AG04450 (cell line): ENCODE results near the gene TNFAIP2. TPM values are rescaled to one million over a fixed set of nuclear protein-coding genes. Genes with fewer than 3 reads are reported as not detected.

ENCODE experiments used
- CTCF ChIA-PET: fragments of 300-600, 350-600 bp; formaldehyde crosslinking; extraction: SDS; loops from one replicate; lab custom pipeline; 2022; ENCODE audit warnings: antibody characterized with exemption, inconsistent platforms; lab: Charles Lee
- POLR2A ChIA-PET: fragments of 350-600 bp; formaldehyde crosslinking; extraction: SDS; loops from one replicate; lab custom pipeline; 2021; ENCODE audit warnings: antibody characterized with exemption, inconsistent platforms; lab: Yijun Ruan, JAX
- DNase-seq: peaks from one replicate; pipeline ENCODE4 v3.0.0-alpha.2; 2011; ENCODE audit warnings: low read depth, low spot score
- H3K27ac ChIP-seq: one replicate; pipeline ENCODE4 v1.5.1; 2012; ENCODE audit warnings: low read depth, low read length, control low read depth
- H3K27me3 ChIP-seq: one replicate; pipeline ENCODE4 v1.6.0; 2012; ENCODE audit warnings: low read length; ENCODE audit not compliant: control insufficient read depth, insufficient read depth
- H3K4me3 ChIP-seq: 2 replicates; pipeline ENCODE4 v1.5.1; 2011; ENCODE audit warnings: mild to moderate bottlenecking, low read depth, low read length, control low read depth
- H3K9me3 ChIP-seq: 2 replicates; pipeline ENCODE4 v1.5.1; 2012; ENCODE audit warnings: low read length; ENCODE audit not compliant: control insufficient read depth, insufficient read depth
- CTCF ChIP-seq: IDR thresholded peaks from 2 replicates; pipeline ENCODE4 v1.5.1; 2011; ENCODE audit warnings: low read depth, low read length, control low read depth, inconsistent platforms
- polyA plus RNA-seq: library from polyadenylated mRNA; depleted of rRNA; stranded (reverse); fragments of >200 nt; gene quantifications from 2 replicates; pipeline ENCODE4 v1.2.3, GENCODE V29; 2011

Gene TNFAIP2
- polyA plus RNA-seq, 1 experiment: 15.3 TPM

DNA sequence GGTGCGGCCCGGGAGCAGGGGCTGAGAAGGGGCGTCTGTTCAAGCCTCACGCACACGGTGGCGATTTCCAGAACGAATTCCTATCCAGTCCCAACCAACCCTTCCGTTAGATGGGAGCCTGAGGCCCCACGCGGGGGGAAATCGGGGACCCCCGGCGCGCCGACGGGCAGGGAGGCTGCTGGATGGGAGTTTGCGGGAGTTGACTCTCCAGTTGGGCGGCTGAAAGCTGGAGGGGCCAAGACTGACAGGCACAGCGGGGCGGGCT lies 18.9 kb upstream of the TNFAIP2 start:
- TF ChIP-seq CTCF: no peak
- POLR2A ChIA-PET: interaction anchor here (0.6 to 1.0 kb wide), 2 partner anchors 84 to 230 kb away, joined by 3 to 5 read pairs; partner anchors contain the start of gene EIF5
- H3K27ac ChIP-seq: no peak overlapping the region
- peaks cover 32% of the 10 kb centered on the region for H3K27me3 ChIP-seq
- DNase-seq: no peak
- no peak overlapping the region for H3K4me3 ChIP-seq
- CTCF ChIA-PET: interaction anchor here (0.6 to 5.0 kb wide), 26 partner anchors 9 to 320 kb away, joined by 3 to 68 read pairs (median 7); partner anchors contain the start of genes EXOC3L4 and LBHD2
- H3K9me3 ChIP-seq: no peaks in the 10 kb centered on the region; the same call in 1 of the 2 replicates

DNA sequence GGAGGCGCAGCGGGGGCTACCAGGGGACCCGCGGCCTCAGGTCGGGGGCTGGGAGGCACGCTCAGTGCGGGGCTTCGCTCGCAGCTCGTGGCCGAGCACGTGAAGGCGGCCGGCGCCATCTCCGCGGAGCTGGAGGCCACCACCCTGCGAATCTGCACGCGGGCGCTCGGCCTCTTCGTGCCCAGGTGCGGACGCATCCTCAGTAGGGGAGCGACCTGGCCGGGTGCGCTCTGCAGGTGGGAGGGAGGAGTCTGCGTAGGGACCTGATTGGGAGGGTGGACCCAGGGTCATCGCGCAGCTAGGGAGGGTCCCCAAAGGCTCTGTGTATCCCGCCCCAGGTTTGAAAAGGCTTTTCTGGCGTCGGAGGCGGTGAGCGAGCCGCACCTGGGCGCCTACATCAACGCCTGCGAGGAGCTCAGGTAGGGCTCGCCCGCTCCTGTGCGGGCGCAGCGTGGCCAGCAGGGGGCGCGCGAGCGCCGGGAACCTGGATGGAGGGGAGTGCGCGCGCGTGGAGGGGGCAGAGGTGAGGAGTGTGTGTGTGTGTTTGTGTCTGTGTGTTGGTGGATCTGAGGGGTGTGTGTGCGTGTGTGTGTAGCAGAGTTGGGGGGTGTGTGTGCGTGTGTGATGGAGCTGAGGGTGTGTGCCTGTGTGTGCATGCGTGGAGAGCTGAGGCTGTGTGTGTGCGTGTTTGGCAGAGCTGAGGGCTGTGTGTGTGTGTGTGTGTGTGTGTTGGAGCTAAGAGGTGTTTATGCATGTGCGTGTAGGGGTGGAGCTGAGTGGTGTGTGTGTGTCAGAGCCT lies 18.4 kb upstream of the TNFAIP2 start:
- TF ChIP-seq CTCF: peak; percentile 94
- DNase-seq: no peak
- H3K27ac ChIP-seq: no peak overlapping the region
- ChIA-PET CTCF (interaction anchor here (0.6 to 5.0 kb wide), 37 partner anchors 10 to 496 kb away, joined by 3 to 68 read pairs (median 6); partner anchors contain the start of genes EXOC3L4, LBHD2 and TNFAIP2), POLR2A (interaction anchor here (0.6 to 1.0 kb wide), 3 partner anchors 39 to 230 kb away, joined by 3 to 5 read pairs (median 5); partner anchors contain the start of gene EIF5)
- peaks cover 32% of the 10 kb centered on the region for H3K27me3 ChIP-seq
- H3K9me3 ChIP-seq: no peaks in the 10 kb centered on the region; the same call in 1 of the 2 replicates
- no peak overlapping the region for H3K4me3 ChIP-seq

- Histone ChIP-seq H3K27ac (no peak overlapping the region), H3K9me3 (no peaks in the 10 kb centered on the region; the same call in 1 of the 2 replicates), H3K27me3 (peaks cover 32% of the 10 kb centered on the region), H3K4me3 (no peak overlapping the region)
- TF ChIP-seq CTCF: no peak
- CTCF ChIA-PET: interaction anchor here (0.6 to 5.0 kb wide), 29 partner anchors 10 to 497 kb away, joined by 3 to 68 read pairs (median 6); partner anchors contain the start of genes EXOC3L4, LBHD2 and TNFAIP2
- DNase-seq: no peak
- POLR2A ChIA-PET: no interaction called here
These were observed 17.6 kb upstream of the TNFAIP2 start for GRCh38 chr14:103105580-103106150.

GRCh38 chr14:103107455-103107854 lies 15.8 kb upstream of the TNFAIP2 start:
- CTCF ChIA-PET: interaction anchor here (5.0 kb wide), 1 partner anchor 185 kb away, joined by 68 read pairs; no protein-coding TSS in a partner anchor
- no peak for TF ChIP-seq CTCF
- POLR2A ChIA-PET: no interaction called here
- no peak for DNase-seq
- Histone ChIP-seq H3K9me3 (no peaks in the 10 kb centered on the region; the same call in 1 of the 2 replicates), H3K27ac (no peak overlapping the region), H3K27me3 (peaks cover 22% of the 10 kb centered on the region), H3K4me3 (no peak overlapping the region)
